ENCODE data around the gene REV3L. TPM values are rescaled to one million over a fixed set of nuclear protein-coding genes. Genes with fewer than 3 reads are reported as not detected.

REV3L gene
- total RNA-seq, 1 experiment from 2014 or later, result 17.2 TPM

- Mint-ChIP-seq H3K36me3 (ENCODE audit: insufficient read depth, unreplicated experiment) (no peaks in the 10 kb centered on the region), H3K27ac (ENCODE audit: unreplicated experiment) (no peak overlapping the region), H3K4me3 (ENCODE audit: low read depth, unreplicated experiment) (no peak overlapping the region), H3K4me1 (ENCODE audit: low read depth, unreplicated experiment) (no peaks in the 10 kb centered on the region), H3K27me3 (ENCODE audit: unreplicated experiment) (no peaks in the 10 kb centered on the region), H3K9me3 (ENCODE audit: low read depth, unreplicated experiment) (no peaks in the 10 kb centered on the region)
- BruUV-seq (replicated peaks), result no TSS peak
- no peak for TF ChIP-seq CTCF (IDR thresholded peaks at IDR 0.05; ENCODE audit: unreplicated experiment)
- intact Hi-C loops (cut with micrococcal nuclease; ENCODE audit: unreplicated experiment), result no loop called here
- no peak for DNase-seq
- CTCF ChIA-PET, result no interaction called here
Observed at GRCh38 chr6:111339294-111339693, 143.7 kb downstream of the REV3L start.

GRCh38 chr6:111338843-111339242 lies 144.2 kb downstream of the REV3L start:
- Mint-ChIP-seq H3K4me1 (ENCODE audit: low read depth, unreplicated experiment) (no peaks in the 10 kb centered on the region), H3K36me3 (ENCODE audit: insufficient read depth, unreplicated experiment) (no peaks in the 10 kb centered on the region), H3K4me3 (ENCODE audit: low read depth, unreplicated experiment) (no peak overlapping the region), H3K27me3 (ENCODE audit: unreplicated experiment) (no peaks in the 10 kb centered on the region), H3K27ac (ENCODE audit: unreplicated experiment) (no peak overlapping the region), H3K9me3 (ENCODE audit: low read depth, unreplicated experiment) (no peaks in the 10 kb centered on the region)
- CTCF ChIA-PET, result no interaction called here
- no peak for DNase-seq
- BruUV-seq (replicated peaks), result no TSS peak
- intact Hi-C loops (cut with micrococcal nuclease; ENCODE audit: unreplicated experiment), result no loop called here
- no peak for TF ChIP-seq CTCF (IDR thresholded peaks at IDR 0.05; ENCODE audit: unreplicated experiment)

GRCh38 chr6:111337829-111338236 lies 145.2 kb downstream of the REV3L start:
- H3K27me3 Mint-ChIP-seq (ENCODE audit: unreplicated experiment), result no peaks in the 10 kb centered on the region
- no peaks in the 10 kb centered on the region for H3K36me3 Mint-ChIP-seq (ENCODE audit: insufficient read depth, unreplicated experiment)
- H3K27ac Mint-ChIP-seq (ENCODE audit: unreplicated experiment), result no peak overlapping the region
- no peaks in the 10 kb centered on the region for H3K9me3 Mint-ChIP-seq (ENCODE audit: low read depth, unreplicated experiment)
- no peak for TF ChIP-seq CTCF (IDR thresholded peaks at IDR 0.05; ENCODE audit: unreplicated experiment)
- intact Hi-C loops (cut with micrococcal nuclease; ENCODE audit: unreplicated experiment), result no loop called here
- H3K4me3 Mint-ChIP-seq (ENCODE audit: low read depth, unreplicated experiment), result no peak overlapping the region
- no TSS peak for BruUV-seq (replicated peaks)
- H3K4me1 Mint-ChIP-seq (ENCODE audit: low read depth, unreplicated experiment), result no peaks in the 10 kb centered on the region
- CTCF ChIA-PET, result no interaction called here
- DNase-seq, result no peak

- Mint-ChIP-seq H3K4me3 (ENCODE audit: low read depth, unreplicated experiment) (no peak overlapping the region), H3K4me1 (ENCODE audit: low read depth, unreplicated experiment) (no peaks in the 10 kb centered on the region), H3K36me3 (ENCODE audit: insufficient read depth, unreplicated experiment) (no peaks in the 10 kb centered on the region), H3K9me3 (ENCODE audit: low read depth, unreplicated experiment) (no peaks in the 10 kb centered on the region), H3K27me3 (ENCODE audit: unreplicated experiment) (no peaks in the 10 kb centered on the region), H3K27ac (ENCODE audit: unreplicated experiment) (no peak overlapping the region)
- no TSS peak for BruUV-seq (replicated peaks)
- intact Hi-C loops (cut with micrococcal nuclease; ENCODE audit: unreplicated experiment), result no loop called here
- CTCF ChIA-PET, result no interaction called here
- DNase-seq, result no peak
- TF ChIP-seq CTCF (IDR thresholded peaks at IDR 0.05; ENCODE audit: unreplicated experiment), result no peak
Observed at GRCh38 chr6:111329882-111330633, 153.0 kb downstream of the REV3L start.
